SK-N-SH treated with all-trans-retinoic acid at 6 μM for 48 hours (cell line): ENCODE measurements around the gene RNF135.
"Not testable (repeated sequence)": the region's sequence is repeated elsewhere in the genome, so short reads cannot be mapped to it uniquely, and the experiment has no call there.

Experiments used
- ATAC-seq: fragments of 200-7000 bp; cut with Tn5 transposase; 3 replicates; pipeline ENCODE4 v1.9.1; 2020; ENCODE audit warnings: mild to moderate bottlenecking, moderate library complexity
- ARNTL ChIP-seq: fragments of 450-650 bp; formaldehyde crosslinking; IDR thresholded peaks from 2 replicates; pipeline ENCODE4 v1.5.0; 2020; ENCODE audit warnings: low read depth, mild to moderate bottlenecking, moderate library complexity, borderline replicate concordance
- BACH2 ChIP-seq: fragments of 250-450 bp; sonication (Bioruptor Pico); IDR thresholded peaks from 2 replicates; pipeline ENCODE4 v1.9.0; 2021; ENCODE audit warnings: mild to moderate bottlenecking, borderline replicate concordance
- CSDC2 ChIP-seq: fragments of 250-450 bp; sonication (Bioruptor Pico); IDR thresholded peaks from 2 replicates; pipeline ENCODE4 v1.5.0; 2020; ENCODE audit warnings: mild to moderate bottlenecking, moderate library complexity
- GLIS3 ChIP-seq: fragments of 250-450 bp; sonication (Bioruptor Pico); IDR thresholded peaks from 2 replicates; pipeline ENCODE4 v1.5.0; 2020; ENCODE audit warnings: mild to moderate bottlenecking, moderate library complexity
- ISL1 ChIP-seq: fragments of 250-450 bp; sonication (Bioruptor Pico); IDR thresholded peaks from 2 replicates; pipeline ENCODE4 v2.1.2; 2022; ENCODE audit warnings: mild to moderate bottlenecking, moderate library complexity
- OSR1 ChIP-seq: fragments of 250-450 bp; sonication (Bioruptor Pico); IDR thresholded peaks from 2 replicates; pipeline ENCODE4 v1.8.0; 2022; ENCODE audit warnings: moderate library complexity, mild to moderate bottlenecking, inconsistent platforms
- PPARA ChIP-seq: fragments of 250-450 bp; sonication (Bioruptor Pico); IDR thresholded peaks from 2 replicates; pipeline ENCODE4 v1.5.0; 2020; ENCODE audit warnings: mild to moderate bottlenecking, borderline replicate concordance
- RARB ChIP-seq: fragments of 250-450 bp; sonication (Bioruptor Pico); IDR thresholded peaks from 2 replicates; pipeline ENCODE4 v1.8.0; 2021; ENCODE audit warnings: mild to moderate bottlenecking, moderate library complexity
- SNAI2 ChIP-seq: fragments of 250-450 bp; sonication (Bioruptor Pico); IDR thresholded peaks from 2 replicates; pipeline ENCODE4 v1.5.0; 2020; ENCODE audit warnings: mild to moderate bottlenecking, moderate library complexity
- TCF4 ChIP-seq: fragments of 250-450 bp; sonication (Bioruptor Pico); IDR thresholded peaks from 2 replicates; pipeline ENCODE4 v1.8.0; 2021; ENCODE audit warnings: mild to moderate bottlenecking, moderate library complexity, borderline replicate concordance
- TOX ChIP-seq: fragments of 250-450 bp; sonication (Bioruptor Pico); IDR thresholded peaks from 2 replicates; pipeline ENCODE4 v1.8.0; 2021; ENCODE audit warnings: mild to moderate bottlenecking, moderate library complexity, borderline replicate concordance
- ZC3H10 ChIP-seq: fragments of 250-450 bp; sonication (Bioruptor Pico); IDR thresholded peaks from 2 replicates; pipeline ENCODE4 v1.5.1; 2021; ENCODE audit warnings: mild to moderate bottlenecking, moderate library complexity
- ZFP3 ChIP-seq: fragments of 250-450 bp; sonication (Bioruptor Pico); IDR thresholded peaks from 2 replicates; pipeline ENCODE4 v1.5.0; 2020; ENCODE audit warnings: mild to moderate bottlenecking, moderate library complexity
- ZFP30 ChIP-seq: fragments of 450-650 bp; formaldehyde crosslinking; IDR thresholded peaks from 2 replicates; pipeline ENCODE4 v1.5.0; 2022; ENCODE audit warnings: mild to moderate bottlenecking, moderate library complexity
- ZNF565 ChIP-seq: fragments of 450-650 bp; formaldehyde crosslinking; conservative IDR thresholded peaks from 2 replicates; pipeline ENCODE4 v1.5.0; 2020; ENCODE audit warnings: low read depth, mild to moderate bottlenecking, moderate library complexity
- ZNF70 ChIP-seq: fragments of 450-650 bp; formaldehyde crosslinking; IDR thresholded peaks from 2 replicates; pipeline ENCODE4 v1.5.0; 2020; ENCODE audit warnings: mild to moderate bottlenecking, moderate library complexity
- ZNF8 ChIP-seq: fragments of 450-650 bp; formaldehyde crosslinking; IDR thresholded peaks from 2 replicates; pipeline ENCODE4 v1.5.0; 2020; ENCODE audit warnings: mild to moderate bottlenecking, moderate library complexity
- TF ChIP-seq, protein P1 (sequence below): fragments of 250-450 bp; sonication (Bioruptor Pico); IDR thresholded peaks from 2 replicates; pipeline ENCODE4 v1.8.0; 2021; ENCODE audit warnings: low read depth, mild to moderate bottlenecking, moderate library complexity, borderline replicate concordance
- TF ChIP-seq, protein P2 (sequence below): fragments of 250-450 bp; sonication (Bioruptor Pico); IDR thresholded peaks from 2 replicates; pipeline ENCODE4 v1.8.0; 2020; ENCODE audit warnings: mild to moderate bottlenecking, moderate library complexity, borderline replicate concordance
- TF ChIP-seq, protein P3 (sequence below): fragments of 250-450 bp; sonication (Bioruptor Pico); IDR thresholded peaks from 2 replicates; pipeline ENCODE4 v1.5.1; 2021; ENCODE audit warnings: mild to moderate bottlenecking, moderate library complexity
- TF ChIP-seq, protein P4 (sequence below): fragments of 250-450 bp; sonication (Bioruptor Pico); IDR thresholded peaks from 2 replicates; pipeline ENCODE4 v1.5.0; 2020; ENCODE audit warnings: mild to moderate bottlenecking, moderate library complexity
- TF ChIP-seq, protein P5 (sequence below): fragments of 250-450 bp; sonication (Bioruptor Pico); IDR thresholded peaks from 2 replicates; pipeline ENCODE4 v1.5.1; 2020; ENCODE audit warnings: low read depth, mild to moderate bottlenecking, moderate library complexity

The RNF135 gene

DNA sequence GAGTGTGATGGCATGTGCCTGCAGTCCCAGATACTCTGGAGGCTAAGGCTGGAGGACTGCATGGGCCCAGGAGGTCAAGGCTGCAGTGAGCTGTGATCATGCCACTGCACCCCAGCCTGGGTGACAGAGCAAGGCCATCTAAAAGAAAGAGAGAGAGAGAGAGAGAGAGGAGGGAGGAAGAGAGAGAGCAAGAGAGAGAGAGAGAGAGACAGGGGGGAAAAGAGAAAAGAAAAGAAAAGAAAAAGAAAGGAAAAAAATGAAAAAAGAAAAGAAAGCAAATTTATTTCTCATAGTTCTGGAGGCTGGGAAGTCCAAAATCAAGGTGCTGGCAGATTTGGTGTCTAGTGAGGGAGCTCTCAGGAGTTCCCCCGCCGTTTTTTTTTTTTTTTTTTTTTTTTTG lies 33.3 kb downstream of the RNF135 start:
- ATAC-seq = no peak
- TF ChIP-seq PPARA (CRISPR knock-in tag) (no peak), SNAI2 (CRISPR knock-in tag) (no peak), ISL1 (no peak), TOX (CRISPR knock-in tag) (no peak), ZNF8 (no peak), GLIS3 (CRISPR knock-in tag) (no peak), ARNTL (CRISPR knock-in tag) (no peak), TCF4 (no peak), ZNF70 (CRISPR knock-in tag) (no peak), BACH2 (CRISPR knock-in tag) (no peak), OSR1 (CRISPR knock-in tag) (no peak), RARB (no peak)
- TF ChIP-seq, protein P1, sequence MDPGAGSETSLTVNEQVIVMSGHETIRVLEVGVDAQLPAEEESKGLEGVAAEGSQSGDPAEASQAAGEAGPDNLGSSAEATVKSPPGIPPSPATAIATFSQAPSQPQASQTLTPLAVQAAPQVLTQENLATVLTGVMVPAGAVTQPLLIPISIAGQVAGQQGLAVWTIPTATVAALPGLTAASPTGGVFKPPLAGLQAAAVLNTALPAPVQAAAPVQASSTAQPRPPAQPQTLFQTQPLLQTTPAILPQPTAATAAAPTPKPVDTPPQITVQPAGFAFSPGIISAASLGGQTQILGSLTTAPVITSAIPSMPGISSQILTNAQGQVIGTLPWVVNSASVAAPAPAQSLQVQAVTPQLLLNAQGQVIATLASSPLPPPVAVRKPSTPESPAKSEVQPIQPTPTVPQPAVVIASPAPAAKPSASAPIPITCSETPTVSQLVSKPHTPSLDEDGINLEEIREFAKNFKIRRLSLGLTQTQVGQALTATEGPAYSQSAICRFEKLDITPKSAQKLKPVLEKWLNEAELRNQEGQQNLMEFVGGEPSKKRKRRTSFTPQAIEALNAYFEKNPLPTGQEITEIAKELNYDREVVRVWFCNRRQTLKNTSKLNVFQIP (CRISPR knock-in tag) = no peak
- TF ChIP-seq, protein P2, sequence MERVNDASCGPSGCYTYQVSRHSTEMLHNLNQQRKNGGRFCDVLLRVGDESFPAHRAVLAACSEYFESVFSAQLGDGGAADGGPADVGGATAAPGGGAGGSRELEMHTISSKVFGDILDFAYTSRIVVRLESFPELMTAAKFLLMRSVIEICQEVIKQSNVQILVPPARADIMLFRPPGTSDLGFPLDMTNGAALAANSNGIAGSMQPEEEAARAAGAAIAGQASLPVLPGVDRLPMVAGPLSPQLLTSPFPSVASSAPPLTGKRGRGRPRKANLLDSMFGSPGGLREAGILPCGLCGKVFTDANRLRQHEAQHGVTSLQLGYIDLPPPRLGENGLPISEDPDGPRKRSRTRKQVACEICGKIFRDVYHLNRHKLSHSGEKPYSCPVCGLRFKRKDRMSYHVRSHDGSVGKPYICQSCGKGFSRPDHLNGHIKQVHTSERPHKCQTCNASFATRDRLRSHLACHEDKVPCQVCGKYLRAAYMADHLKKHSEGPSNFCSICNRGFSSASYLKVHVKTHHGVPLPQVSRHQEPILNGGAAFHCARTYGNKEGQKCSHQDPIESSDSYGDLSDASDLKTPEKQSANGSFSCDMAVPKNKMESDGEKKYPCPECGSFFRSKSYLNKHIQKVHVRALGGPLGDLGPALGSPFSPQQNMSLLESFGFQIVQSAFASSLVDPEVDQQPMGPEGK (CRISPR knock-in tag) = no peak
- TF ChIP-seq, protein P3, sequence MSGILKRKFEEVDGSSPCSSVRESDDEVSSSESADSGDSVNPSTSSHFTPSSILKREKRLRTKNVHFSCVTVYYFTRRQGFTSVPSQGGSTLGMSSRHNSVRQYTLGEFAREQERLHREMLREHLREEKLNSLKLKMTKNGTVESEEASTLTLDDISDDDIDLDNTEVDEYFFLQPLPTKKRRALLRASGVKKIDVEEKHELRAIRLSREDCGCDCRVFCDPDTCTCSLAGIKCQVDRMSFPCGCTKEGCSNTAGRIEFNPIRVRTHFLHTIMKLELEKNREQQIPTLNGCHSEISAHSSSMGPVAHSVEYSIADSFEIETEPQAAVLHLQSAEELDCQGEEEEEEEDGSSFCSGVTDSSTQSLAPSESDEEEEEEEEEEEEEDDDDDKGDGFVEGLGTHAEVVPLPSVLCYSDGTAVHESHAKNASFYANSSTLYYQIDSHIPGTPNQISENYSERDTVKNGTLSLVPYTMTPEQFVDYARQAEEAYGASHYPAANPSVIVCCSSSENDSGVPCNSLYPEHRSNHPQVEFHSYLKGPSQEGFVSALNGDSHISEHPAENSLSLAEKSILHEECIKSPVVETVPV (CRISPR knock-in tag) = no peak

DNA sequence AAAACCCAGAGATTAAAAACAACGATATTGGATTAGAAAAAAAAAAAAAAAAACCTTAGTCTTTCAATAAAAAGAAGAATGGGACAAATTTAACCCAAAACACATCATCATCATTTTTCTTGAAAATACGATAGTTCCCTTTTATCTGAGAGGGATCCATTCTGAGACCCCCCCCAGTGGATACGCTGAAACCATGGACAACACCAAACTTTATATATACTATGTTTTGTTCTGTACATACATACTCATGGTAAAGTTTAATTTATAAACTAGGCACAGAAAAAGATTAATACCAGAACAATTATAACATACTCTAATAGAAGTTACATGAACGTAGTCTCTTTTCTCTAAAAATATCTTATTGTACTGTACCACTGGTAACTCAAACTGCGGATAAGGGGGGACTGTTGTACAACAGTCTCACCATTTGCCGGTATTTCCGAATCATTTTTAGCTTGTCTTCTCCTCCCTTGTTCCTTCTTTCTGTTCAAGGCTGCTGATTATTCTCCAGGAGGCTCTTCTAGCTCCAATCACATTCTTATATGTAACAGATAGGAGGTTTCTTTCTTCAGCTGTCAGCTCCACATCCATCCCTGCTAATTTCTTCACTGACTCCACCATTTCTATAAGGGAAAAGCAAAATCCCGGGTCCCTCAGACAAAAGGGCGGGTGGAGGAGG lies 37.0 kb downstream of the RNF135 start:
- ATAC-seq = no peak

DNA sequence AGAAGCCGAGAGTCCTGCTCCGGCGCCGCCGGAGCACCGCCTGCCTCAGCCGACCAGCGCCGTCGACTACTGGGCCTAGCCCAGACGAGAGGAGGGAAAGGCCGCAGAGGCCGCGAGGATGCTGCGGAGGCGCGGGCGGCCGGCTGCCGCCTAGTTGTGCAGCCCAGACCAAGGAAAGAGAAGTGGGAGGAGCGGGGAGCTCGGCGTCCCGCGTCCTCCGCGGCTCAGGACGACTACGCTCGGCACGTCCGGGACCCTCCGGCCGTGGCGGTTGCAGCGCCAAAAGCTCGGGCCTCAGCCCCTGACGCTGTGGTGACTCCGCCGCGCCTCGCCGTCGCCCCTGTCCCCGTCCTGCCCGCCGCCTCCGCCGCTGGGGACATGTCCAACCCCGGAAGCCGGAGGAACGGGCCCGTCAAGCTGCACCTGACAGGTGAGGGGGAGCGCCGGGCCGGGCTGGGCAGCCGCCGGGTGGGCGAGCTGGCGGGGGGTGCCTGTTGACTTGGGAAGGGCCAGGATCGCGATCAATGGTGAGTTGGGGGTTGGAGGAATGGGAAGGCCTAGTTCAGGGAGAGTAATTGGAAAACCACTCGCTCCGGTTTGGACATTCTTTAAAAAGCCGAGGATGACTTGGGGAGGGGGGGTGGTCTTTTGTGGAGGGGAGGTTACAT lies 37.7 kb downstream of the RNF135 start:
- TF ChIP-seq ZNF70 (CRISPR knock-in tag) = no peak
- TF ChIP-seq, protein P4, sequence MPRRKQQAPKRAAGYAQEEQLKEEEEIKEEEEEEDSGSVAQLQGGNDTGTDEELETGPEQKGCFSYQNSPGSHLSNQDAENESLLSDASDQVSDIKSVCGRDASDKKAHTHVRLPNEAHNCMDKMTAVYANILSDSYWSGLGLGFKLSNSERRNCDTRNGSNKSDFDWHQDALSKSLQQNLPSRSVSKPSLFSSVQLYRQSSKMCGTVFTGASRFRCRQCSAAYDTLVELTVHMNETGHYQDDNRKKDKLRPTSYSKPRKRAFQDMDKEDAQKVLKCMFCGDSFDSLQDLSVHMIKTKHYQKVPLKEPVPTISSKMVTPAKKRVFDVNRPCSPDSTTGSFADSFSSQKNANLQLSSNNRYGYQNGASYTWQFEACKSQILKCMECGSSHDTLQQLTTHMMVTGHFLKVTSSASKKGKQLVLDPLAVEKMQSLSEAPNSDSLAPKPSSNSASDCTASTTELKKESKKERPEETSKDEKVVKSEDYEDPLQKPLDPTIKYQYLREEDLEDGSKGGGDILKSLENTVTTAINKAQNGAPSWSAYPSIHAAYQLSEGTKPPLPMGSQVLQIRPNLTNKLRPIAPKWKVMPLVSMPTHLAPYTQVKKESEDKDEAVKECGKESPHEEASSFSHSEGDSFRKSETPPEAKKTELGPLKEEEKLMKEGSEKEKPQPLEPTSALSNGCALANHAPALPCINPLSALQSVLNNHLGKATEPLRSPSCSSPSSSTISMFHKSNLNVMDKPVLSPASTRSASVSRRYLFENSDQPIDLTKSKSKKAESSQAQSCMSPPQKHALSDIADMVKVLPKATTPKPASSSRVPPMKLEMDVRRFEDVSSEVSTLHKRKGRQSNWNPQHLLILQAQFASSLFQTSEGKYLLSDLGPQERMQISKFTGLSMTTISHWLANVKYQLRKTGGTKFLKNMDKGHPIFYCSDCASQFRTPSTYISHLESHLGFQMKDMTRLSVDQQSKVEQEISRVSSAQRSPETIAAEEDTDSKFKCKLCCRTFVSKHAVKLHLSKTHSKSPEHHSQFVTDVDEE (CRISPR knock-in tag) = no peak
- TF ChIP-seq BACH2 (CRISPR knock-in tag) = no peak
- no peak for TF ChIP-seq ZNF565 (CRISPR knock-in tag)
- TF ChIP-seq TOX (CRISPR knock-in tag) = no peak
- TF ChIP-seq OSR1 (CRISPR knock-in tag) = no peak
- TF ChIP-seq ZFP30 (CRISPR knock-in tag) = no peak
- TF ChIP-seq ZFP3 (CRISPR knock-in tag) = no peak
- TF ChIP-seq ISL1 = no peak
- no peak for TF ChIP-seq CSDC2 (CRISPR knock-in tag)
- TF ChIP-seq, protein P3 (CRISPR knock-in tag) = no peak
- no peak for TF ChIP-seq ZC3H10 (CRISPR knock-in tag)
- no peak for TF ChIP-seq RARB
- TF ChIP-seq GLIS3 (CRISPR knock-in tag) = no peak
- TF ChIP-seq, protein P5, sequence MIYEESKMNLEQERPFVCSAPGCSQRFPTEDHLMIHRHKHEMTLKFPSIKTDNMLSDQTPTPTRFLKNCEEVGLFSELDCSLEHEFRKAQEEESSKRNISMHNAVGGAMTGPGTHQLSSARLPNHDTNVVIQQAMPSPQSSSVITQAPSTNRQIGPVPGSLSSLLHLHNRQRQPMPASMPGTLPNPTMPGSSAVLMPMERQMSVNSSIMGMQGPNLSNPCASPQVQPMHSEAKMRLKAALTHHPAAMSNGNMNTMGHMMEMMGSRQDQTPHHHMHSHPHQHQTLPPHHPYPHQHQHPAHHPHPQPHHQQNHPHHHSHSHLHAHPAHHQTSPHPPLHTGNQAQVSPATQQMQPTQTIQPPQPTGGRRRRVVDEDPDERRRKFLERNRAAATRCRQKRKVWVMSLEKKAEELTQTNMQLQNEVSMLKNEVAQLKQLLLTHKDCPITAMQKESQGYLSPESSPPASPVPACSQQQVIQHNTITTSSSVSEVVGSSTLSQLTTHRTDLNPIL (CRISPR knock-in tag) = no peak
- no peak for TF ChIP-seq ZNF8
- TF ChIP-seq TCF4 = no peak
- no peak for TF ChIP-seq PPARA (CRISPR knock-in tag)
- ATAC-seq = no peak

More for the DNA sequence above, 37.0 kb downstream of the RNF135 start:
- TF ChIP-seq RARB (no peak), GLIS3 (CRISPR knock-in tag) (no peak), ZNF8 (no peak)

DNA sequence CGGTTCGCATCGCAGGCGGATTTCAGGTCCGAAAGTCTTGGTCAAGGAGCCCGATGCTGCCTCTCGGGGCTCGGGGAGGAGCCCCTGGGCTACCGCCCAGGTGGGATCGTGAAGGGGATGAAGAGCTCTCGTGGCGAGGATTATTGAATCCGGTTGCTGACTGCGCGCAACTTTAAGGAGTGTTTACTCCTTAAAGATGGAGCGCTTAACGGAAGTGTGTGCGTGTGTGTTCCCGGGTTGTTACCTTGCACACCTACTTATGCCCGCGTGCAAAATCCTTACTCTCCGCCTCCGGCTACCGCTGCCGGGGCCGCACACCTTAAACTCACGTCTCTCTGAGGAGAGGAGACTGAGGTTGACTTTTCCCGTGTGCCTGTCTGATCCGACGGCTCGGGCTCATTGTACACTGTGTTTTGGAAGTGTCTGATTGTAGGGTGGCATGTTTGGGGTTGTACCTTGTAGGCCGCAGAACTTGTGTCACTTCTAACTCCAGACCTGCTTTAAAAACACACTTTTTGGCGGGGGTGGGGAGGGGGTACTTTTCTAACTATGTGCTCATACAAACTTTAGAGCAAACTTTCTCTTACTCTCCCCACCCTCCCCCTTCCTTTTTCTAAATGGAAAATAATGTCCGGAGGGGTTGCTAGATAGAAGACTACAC lies 38.3 kb downstream of the RNF135 start:
- ATAC-seq = not testable (repeated sequence)

DNA sequence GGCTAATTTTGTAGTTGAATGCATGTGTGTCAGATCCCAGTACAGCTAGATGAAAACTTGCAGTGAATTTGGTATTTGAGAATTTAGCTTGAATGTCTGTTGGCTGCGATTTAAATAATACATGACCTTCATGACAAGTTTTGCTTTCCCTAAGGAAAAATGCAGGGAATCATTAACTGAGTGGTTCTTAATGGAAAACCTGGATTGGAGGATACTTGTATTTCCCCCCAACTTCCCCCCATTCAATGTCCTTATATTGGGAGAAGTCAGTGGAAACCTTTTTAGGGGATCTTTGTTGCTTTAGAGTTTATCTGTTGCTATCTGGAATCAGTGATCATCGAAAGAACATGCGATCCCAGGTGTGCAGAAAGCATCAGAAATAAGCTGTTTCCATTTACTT lies 39.2 kb downstream of the RNF135 start:
- ATAC-seq = not testable (repeated sequence)
